Erythroblast (primary cell): ENCODE data around the gene ZBTB44.

Source experiments
- GATA1 ChIP-seq: IDR thresholded peaks from 2 replicates; pipeline ENCODE4 v1.6.1; 2011; ENCODE audit warnings: low read depth, mild to moderate bottlenecking, control low read depth, low read length, moderate library complexity
- POLR2A ChIP-seq: IDR thresholded peaks from 2 replicates; pipeline ENCODE4 v1.6.1; 2011; ENCODE audit warnings: mild to moderate bottlenecking, low read length

DNA sequence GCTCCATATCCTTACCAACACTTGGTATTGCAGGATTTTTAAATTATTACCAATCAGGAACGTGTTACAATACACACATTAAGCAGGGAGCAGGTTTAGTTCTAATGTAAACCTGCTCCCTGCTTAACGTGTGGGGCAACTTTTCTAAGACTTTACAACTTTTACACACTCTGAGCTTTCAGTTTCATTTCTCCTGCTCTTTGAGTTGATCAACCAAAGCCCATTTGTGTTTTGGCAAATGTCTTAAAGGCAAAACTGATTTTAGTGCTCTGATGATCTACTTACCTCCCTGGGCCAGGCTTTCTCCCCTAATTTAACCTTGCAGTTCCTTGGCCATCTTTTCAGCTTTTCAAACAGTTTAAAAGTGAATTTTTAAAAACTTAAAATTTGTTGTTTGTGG is 70.9 kb downstream of the ZBTB44 start:
- TF ChIP-seq POLR2A (no peak), GATA1 (no peak)
